Activated CD8-positive, alpha-beta memory T cell treated with anti-CD3 and anti-CD28 coated beads, Interleukin-2, amount 50 U/mL, for 4 hours (primary cell): ENCODE results near the gene LPAR1.

Experiments
- DNase-seq: peaks from one replicate; pipeline ENCODE4 v3.0.0-alpha.2; 2020

LPAR1 gene

DNA sequence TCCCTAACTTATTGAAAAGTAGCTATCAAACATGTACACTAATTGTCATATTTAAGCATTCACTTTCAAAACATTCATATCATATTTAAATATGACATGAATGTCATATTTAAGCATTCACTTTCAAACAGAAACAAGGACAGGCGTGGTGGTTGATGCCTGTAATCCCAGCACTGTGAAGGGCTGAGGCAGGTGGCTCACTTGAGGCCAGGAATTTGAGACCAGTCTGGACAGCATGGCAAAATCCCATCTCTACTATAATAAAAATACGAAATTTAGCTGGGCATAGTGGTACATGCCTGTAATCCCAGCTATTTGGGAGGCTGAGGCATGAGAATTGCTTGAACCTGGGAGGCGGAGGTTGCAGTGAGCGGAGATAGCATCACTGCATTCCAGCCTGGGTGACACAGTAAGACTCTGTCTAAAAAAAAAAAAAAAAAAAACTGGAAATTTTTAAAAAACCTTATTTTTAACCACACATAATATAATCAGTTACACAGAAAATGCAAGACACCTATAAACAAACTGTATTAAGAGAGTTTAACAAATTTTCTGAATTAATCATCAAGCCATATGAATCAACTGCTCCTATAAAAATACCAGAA, 88.1 kb downstream of the LPAR1 start:
- DNase-seq: no peak

GRCh38 chr9:110949081-110949480, 89.2 kb downstream of the LPAR1 start:
- DNase-seq: no peak

DNA sequence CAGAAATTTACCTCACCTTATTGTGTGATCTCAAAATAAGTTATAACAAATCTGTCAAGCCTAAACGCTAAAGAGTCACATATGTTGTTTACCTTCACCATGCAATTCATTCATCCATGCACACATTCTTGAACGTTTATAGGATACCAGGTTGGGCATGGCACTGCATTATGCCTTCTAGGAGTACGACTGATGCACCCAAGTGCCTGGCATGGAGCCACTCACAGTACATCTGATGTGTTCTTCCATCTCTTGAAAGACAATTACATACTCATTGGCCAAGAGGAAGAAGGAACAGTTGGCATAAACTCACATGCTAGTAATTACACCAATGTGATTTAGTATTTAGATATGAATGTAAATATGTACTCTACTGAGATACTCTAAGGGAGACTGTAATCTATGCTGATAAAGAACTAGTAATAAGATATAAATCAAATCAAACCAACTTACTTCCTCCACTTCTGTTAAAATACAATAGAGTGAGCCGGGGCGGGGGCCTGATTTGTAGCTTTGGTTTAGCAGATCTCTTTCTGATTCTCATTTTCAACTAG, 90.7 kb downstream of the LPAR1 start:
- no peak for DNase-seq

DNA sequence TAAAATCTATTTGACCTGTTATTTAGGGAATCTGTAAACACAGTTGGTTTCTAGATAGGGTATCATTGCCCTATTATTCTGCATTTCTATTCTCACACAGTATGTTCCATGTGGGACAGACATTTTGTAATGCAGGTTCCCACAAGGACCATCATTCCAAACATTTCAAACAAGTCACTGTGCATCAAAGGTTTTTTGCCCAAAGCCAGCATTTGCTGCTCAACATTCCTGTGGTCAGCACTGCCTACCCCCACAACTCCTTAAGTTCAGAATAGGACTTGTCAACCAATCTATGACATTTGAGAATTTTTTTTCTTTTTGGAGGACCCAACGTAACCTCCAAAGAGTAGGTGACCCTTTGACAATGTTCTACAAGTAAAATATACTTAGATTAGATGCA, 95.7 kb downstream of the LPAR1 start:
- no peak for DNase-seq

DNA sequence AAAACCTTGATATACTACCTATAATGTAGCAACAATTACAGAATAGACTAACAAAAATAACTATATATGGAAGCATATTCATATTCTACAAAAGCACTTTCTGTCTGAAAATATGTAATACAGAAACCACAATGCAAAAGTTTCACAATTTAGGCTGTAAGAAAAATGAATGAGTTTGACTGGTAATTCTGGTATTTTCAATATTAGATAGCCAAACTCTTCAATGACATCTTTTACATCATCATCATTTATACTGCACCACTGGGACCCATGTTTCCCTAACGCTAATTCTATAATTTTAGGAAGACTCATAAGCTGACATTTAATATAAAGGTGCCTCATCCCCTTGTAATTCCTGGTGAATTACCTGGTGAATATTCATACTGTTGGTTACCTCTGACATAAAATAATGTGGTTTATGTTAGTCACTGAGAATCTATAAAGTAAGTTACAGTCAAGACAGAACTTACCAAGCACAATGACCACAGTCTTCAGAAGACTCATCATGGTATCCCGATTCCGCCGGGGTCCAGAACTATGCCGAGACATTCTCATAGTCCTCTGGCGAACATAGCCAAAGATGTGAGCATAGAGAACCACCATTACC, 97.2 kb downstream of the LPAR1 start:
- DNase-seq: no peak

- DNase-seq: no peak
These were observed 98.7 kb downstream of the LPAR1 start for GRCh38 chr9:110939573-110939972.

DNA sequence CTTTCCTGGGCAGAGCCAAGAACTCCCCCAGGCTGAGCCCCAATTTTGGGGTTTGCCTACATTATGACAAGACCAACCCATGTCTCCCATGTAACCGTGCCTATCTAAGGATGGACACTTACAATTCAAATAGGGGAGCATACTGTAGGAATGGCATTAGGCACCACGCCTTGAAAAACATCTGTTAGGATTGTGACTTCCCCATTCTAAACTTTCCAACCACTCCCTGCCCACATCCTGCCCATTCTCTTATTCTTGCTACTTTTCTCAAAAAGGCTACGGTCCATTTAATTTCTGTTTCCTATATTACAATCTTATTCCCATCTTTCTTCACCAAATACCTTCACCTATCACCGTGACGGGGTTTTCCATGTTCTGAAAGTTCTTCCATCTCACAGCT, 99.2 kb downstream of the LPAR1 start:
- DNase-seq: no peak

GRCh38 chr9:110938242-110938641, 100.0 kb downstream of the LPAR1 start:
- no peak for DNase-seq

DNA sequence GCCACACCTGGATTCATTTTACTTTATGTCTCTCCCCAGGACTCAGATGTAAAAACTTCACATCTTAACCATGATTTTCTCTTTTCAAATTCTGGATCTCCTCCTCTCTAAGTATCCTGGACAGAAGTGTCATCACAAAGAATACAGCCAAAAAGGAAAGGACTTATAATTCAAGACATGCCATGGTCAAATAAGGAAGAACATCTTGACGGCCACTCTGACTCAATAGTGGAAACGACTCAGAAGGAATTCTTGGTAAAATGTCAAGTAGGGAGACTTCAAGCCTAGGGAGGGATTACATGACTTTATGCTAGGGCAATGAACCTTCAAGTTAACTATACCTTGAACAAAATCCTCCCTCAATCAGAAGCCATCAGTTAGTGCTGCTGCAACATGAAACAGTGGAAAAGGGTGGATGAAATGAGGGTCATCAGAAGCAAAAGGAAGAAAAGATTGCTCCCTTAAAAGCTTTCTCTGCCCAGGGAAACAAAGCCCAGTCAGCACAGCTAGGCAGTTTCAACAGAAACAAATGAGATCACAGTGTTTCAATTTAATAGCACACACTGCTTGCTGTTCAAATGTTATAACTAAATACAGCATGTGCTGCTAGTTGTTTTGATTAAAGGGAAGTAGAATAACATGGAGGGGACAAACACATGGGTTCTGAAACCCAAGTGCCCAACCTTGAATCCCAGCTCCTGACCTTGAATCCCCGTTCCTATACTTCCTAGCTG, 101.4 kb downstream of the LPAR1 start:
- DNase-seq: no peak

DNA sequence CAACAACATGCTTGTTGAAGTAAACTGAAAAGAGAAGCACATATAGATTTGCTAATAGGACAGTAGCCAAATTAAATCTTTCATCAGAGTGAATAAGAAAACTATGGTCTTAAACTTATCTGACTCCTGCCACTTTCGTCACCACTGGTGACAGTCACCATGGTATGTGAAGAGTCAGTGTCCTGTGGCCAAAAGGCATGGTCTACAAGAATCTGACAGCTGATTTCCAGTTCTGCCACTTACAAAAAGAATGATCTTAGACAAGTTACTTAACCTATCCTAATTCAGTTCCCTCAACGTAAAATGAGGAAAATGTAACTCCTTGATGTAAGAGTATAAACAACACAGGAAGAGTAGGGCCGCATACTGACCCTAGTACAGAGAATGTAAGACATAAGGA, 102.0 kb downstream of the LPAR1 start:
- DNase-seq: no peak

GRCh38 chr9:110935829-110936228, 102.4 kb downstream of the LPAR1 start:
- no peak for DNase-seq

- DNase-seq: no peak
These were observed 104.8 kb downstream of the LPAR1 start for GRCh38 chr9:110933350-110934001.

- DNase-seq: no peak
These were observed 105.4 kb downstream of the LPAR1 start for GRCh38 chr9:110932863-110933262.

DNA sequence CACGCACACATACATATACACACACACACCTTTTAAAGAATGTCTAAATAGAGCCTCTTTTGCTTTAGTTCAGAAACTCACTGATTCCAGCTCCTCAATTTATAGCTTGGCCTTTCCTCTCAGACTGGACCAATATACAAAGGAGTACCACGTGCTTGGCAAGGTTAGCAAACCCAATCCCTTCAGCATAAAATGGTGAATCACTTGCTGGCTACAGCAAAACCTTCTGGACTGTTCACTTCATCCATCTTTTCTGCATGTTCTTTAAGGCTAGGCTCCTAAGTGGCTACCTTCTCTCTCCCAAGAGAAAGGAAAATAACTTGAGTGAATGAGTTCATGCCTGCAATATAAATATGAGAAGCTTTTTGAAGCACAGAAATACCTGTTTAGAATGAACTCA, 109.7 kb downstream of the LPAR1 start:
- no peak for DNase-seq

DNA sequence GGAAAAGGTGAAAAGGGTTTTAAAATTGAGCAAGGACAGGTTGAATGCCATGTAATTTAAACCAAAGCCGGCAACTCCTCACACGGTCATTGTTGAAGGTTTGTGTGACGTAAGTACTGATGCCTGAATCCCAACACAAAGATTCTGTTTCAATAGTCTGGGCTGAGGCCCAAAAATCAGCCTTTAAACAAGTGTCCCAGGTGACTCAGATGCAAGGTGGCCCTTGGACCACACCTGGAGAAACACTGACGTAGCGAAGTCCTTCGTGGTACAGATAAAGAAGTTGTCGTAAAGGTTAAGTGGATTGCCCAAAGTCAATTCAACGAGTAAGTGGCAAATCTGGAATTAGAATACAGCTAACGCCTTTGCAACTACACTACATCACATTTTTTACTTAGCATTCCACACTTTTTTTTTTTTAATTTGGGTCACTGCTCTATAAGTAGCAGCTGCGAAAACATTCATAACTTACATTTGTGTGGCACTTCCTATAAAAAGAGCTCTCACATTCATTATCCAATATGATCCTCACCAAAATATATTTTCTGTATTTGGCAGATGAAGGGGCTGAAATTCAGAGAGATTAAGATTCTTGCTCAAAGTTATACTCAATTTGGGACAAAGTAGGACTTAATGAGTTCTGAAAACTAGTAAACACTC, 111.3 kb downstream of the LPAR1 start:
- no peak for DNase-seq

DNA sequence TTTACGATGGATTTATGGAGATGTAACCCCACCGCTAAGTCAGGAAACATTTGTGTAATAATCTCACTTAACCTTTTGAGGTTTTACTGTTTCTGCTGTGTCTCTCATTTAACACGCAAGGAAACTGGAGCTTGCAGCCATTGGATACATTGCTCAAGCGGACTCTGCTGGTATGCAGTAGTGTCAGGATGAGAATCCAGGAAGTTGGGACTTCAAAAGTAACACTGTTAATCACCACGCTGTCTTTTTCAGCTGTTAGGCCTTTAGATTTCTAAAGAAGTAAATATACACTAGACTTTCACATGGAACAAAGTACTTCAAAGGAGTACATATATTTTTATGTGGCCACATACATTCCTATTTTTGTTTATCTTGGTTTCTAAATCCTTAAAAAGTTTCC, 114.7 kb downstream of the LPAR1 start:
- DNase-seq: no peak

DNA sequence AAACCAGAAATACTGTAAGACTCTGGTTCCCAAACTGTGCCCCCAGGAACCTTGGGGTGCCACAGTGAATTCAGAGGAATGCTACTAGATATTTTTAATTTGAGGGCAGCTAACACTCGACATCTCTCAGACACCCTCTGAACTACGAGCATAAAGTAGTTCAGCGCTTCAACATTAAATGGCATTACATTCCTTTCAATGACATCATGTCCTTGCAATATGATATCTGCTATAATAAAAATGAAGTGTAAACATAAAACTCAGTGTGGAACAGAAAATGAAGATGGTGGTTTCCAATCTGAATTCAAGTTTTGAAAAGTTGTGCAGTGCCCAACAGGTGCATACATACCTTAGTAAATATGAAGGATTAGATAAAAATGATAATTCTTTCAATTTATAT, 116.1 kb downstream of the LPAR1 start:
- DNase-seq: no peak

GRCh38 chr9:110921705-110922104, 116.6 kb downstream of the LPAR1 start:
- DNase-seq: no peak

DNA sequence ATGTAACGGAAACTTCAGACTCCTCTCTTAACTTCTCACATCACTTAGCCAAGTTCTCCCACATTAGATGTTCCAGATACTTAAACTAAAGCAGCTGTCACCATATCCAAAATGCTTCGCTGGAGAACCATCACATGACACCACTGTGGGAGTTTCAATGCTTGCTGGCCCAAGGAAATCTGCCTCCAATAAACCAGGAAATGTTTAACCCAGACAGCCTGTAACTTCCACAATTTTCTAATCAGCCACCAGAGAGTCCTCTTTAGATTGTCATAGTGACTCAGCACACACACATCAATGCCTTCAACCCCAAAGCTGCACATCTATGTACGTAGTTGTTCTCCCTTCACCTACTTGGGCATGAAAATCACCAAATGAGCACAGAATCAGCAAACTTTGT, 118.7 kb downstream of the LPAR1 start:
- DNase-seq: no peak

DNA sequence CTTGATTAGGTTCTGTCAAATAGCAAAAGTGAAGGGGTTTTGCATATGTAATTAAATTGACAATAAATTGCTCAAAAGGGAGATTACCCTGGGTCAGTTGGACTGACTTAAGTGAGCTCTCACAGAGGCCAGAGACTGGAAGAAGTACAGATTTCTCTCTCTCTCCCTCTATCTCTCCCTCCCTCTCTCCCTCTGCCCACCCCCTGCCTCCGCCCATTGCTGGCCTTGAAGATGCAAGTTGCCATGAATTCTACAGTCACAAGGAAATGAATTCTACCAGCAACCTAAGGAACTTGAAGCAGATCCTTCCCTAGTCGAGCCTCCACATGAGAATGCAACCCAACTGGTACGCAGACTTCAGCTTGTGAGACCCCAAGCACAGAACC, 119.2 kb downstream of the LPAR1 start:
- DNase-seq: no peak

DNA sequence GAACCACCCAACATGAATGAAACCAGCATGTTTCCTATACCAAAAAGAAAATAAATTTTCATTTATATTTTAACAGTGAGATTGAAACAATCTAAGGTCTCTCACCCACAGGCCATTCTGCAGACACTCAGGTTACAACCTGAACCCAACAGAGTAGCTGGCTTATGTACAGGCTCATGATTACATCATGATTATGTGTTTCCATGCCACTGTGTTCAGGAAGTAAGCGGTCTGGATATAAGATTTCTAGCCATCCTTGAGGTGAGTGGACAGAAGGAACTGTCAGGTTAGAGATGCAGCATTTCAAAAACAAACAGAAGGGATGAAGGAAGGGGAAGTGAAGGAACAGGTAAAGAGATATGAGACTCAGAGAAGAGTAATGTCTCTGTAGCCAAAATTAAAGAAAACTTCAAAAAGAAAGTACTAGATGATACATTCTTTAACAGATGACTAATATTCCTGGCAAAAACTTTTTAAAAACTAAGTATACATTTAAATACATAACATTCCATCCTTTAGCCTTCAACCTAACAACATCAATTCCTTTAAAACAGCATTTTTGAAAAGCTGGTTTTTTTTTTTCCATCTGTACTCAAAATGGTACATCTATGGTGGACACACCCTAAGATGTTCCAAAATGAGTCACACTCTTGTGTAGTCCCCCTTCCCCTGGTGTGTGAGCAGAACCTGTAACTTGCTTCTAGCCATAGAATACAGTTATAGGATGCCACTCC, 119.8 kb downstream of the LPAR1 start:
- DNase-seq: no peak

DNA sequence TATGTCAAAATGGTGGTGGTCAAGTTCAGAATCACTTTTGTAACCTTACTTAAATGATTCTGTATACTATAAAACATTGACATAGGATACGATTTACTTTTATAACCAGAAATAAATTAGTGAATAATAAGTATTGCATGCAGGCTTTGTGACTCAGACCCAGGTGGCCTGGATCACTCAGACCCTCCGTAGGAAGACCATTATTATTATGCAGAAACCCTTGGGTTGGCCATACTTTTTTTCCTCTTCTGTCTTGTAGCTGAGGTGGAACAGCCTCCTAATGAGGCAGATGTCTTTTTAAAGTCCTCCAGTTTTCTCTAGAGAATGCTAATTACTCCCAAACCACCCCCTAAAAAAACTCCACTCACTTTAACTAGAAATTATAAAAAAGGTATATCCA, 121.9 kb downstream of the LPAR1 start:
- no peak for DNase-seq
